Measurements from ENCODE around the gene PCSK5. TPM values are rescaled to one million over a fixed set of nuclear protein-coding genes. Genes with fewer than 3 reads are reported as not detected.
"Not testable (repeated sequence)": the region's sequence is repeated elsewhere in the genome, so short reads cannot be mapped to it uniquely, and the experiment has no call there.

The PCSK5 gene
- polyA plus RNA-seq, 3 donors: 14.4 to 17.8 (median 17.3) TPM

DNA sequence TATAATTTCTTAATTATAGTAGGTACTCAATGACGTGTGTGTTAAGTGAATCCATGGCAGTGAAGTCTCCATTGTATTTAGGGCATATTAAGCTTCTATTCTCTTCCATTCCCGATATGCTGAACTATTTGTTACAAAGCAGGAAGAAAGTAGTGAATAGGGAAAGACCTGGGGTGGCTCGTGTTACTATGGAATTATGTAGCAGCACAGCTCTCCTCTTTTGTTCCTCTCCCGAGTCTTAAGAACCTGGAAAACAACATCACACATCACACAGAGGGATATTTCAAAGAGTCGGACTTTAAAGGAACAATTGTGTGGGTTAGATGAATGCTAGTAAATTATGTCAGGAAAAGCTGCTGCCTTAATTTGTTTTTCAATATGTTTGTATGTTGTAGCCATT lies 131.8 kb downstream of the PCSK5 start:
- no peak for DNase-seq (ENCODE audit: extremely low read depth in 1 of 11, low read depth in 9 of 11, low spot score in 4 of 11)

GRCh38 chr9:76023715-76024195 lies 133.3 kb downstream of the PCSK5 start:
- DNase-seq (ENCODE audit: extremely low read depth in 1 of 11, low read depth in 9 of 11, low spot score in 4 of 11): no peak

GRCh38 chr9:76025286-76025685 lies 134.8 kb downstream of the PCSK5 start:
- no peak for DNase-seq (ENCODE audit: extremely low read depth in 1 of 11, low read depth in 9 of 11, low spot score in 4 of 11)

- no peak for DNase-seq (ENCODE audit: extremely low read depth in 1 of 11, low read depth in 9 of 11, low spot score in 4 of 11)
These were observed 136.3 kb downstream of the PCSK5 start for GRCh38 chr9:76026796-76027195.

GRCh38 chr9:76027416-76027815 lies 136.9 kb downstream of the PCSK5 start:
- no peak for DNase-seq (ENCODE audit: extremely low read depth in 1 of 11, low read depth in 9 of 11, low spot score in 4 of 11)

DNA sequence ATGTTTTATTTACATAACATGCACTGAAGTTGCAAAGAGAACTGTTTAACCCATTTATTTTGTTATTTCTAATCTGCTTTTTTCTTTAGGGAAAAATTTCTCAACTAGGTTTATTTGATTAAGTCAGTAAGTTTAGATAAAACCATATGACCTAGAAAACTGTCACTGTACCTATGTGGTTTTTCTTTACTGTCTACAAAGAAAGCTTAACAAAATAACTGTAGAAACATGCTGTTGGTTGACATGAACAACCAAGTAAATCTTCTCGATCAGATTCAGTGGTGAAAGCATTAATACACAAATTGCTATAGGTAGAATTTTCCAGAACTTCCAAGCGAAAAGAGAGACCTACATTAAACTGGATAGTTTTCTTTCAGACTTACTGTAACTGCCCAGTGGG lies 137.4 kb downstream of the PCSK5 start:
- no peak for DNase-seq (ENCODE audit: extremely low read depth in 1 of 11, low read depth in 9 of 11, low spot score in 4 of 11)

- DNase-seq (ENCODE audit: extremely low read depth in 1 of 11, low read depth in 9 of 11, low spot score in 4 of 11): no peak
These were observed 141.7 kb downstream of the PCSK5 start for GRCh38 chr9:76032038-76032796.

- DNase-seq (ENCODE audit: extremely low read depth in 1 of 11, low read depth in 9 of 11, low spot score in 4 of 11): no peak
These were observed 142.4 kb downstream of the PCSK5 start for GRCh38 chr9:76032797-76033373.

GRCh38 chr9:76034049-76034448 lies 143.6 kb downstream of the PCSK5 start:
- no peak for DNase-seq (ENCODE audit: extremely low read depth in 1 of 11, low read depth in 9 of 11, low spot score in 4 of 11)

DNA sequence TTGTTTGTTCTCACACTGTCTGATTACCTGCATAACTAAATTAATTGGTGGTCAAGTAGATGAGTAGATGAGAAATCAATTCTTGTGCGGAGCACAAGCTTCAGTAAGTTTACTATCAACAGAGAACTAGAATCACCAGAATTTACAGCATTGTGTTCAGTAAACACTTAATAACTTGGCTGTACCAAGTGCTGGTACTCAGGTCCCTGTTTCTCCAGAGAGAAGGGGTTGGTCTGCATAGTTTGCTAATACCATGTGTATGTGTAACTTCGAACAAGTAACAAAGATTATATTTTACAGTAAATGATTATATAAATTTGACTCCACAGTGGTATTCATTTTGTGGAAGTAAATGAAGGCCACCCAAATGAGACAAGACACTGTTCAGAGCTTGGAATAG lies 146.3 kb downstream of the PCSK5 start:
- DNase-seq (ENCODE audit: extremely low read depth in 1 of 11, low read depth in 9 of 11, low spot score in 4 of 11): no peak

DNA sequence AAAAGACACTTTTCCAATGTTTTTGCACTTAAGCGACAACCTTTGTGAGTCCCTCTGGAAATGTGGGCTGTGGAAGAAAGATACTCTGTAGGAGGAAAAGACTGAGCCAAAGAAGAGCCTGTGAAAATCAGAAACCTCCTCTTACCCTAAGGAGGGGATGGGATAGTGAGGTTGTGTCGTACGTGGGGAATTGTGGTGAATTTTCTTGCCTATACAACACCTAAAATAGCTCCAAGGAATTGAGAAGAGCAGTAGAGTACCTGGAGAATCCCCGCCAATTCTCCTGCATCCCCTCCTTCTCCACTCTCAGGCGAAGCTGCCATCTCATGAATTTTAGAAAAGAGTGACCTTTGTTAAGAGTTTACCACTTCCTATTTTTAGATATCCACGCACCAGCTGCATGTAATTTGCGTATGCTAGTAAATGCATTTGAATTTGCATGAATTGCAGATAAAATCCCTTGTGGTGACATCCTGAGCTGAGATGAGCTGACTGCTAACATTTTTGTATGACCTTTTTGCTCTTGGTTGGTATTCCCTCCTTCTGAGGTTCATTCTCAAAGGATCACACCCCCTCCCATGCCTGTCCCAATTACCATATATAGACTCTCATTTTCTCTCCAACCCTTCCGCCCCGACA lies 147.2 kb downstream of the PCSK5 start:
- no peak for DNase-seq (ENCODE audit: extremely low read depth in 1 of 11, low read depth in 9 of 11, low spot score in 4 of 11)

DNA sequence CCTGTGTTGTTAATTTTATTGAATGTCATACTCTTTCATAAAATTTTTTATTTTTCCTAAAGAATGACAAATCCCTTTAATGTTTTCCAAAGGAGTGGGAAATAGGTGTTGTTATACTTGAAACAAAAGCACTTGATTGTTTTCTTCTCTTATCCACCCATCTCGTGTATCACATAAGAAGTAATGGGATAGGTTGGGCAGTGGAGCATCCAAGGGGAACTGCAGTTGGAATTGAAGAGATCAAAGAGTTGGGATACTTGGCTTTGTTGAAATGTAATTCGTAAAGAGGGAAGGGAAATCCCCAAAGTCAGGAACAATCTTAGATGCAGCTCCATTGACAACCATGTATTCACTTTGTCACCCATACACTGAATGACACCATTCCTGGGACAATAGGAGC lies 148.0 kb downstream of the PCSK5 start:
- DNase-seq (ENCODE audit: extremely low read depth in 1 of 11, low read depth in 9 of 11, low spot score in 4 of 11): peak in 6 of 11 donors; percentile 3 to 38 (median 16)

DNA sequence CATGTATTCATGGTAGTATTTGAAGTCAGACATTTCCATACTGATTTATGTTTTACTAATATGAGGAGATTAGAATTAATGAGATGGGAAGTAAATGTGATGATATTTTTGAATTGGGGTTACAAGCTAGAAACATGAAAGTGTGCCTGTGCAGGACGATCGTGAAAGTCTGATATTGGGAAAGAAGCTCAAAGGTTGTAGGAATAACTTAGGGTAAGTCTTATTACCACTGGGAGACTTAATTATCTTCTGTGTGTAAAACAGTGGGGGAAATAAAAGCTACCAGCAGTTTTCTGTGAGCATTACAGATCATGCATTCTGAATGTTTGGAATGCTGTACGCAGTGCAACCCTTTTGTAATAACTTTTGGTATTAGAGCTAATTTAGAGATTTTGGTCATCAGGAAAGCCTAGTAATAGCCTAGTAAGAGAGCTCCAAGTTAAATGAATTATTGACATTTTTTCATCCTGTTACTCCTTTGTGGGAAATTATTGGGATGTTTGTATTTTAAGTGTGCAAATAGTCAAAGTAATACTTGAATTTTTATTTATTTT lies 153.9 kb downstream of the PCSK5 start:
- peak in 1 of 11 donors; percentile 4 for DNase-seq (ENCODE audit: extremely low read depth in 1 of 11, low read depth in 9 of 11, low spot score in 4 of 11)

DNA sequence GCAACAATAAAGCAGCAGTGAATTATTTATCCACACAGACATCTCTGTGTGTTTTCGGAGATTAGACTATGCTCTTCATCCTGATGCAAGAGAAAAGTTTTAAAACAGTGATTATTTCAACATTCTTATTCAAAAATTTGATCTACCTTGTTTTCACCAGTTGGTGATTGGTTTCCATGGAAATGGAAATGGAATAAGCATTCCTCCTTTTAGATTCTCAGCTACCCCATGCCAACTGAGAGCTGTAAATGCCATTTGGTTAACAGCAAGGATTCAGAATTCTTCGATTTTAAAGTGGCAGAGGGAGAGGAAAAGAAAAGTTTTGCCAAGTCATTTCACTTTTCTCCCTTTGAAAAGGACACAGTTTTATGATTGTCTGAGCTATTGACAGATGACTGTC lies 154.7 kb downstream of the PCSK5 start:
- no peak for DNase-seq (ENCODE audit: extremely low read depth in 1 of 11, low read depth in 9 of 11, low spot score in 4 of 11)

DNA sequence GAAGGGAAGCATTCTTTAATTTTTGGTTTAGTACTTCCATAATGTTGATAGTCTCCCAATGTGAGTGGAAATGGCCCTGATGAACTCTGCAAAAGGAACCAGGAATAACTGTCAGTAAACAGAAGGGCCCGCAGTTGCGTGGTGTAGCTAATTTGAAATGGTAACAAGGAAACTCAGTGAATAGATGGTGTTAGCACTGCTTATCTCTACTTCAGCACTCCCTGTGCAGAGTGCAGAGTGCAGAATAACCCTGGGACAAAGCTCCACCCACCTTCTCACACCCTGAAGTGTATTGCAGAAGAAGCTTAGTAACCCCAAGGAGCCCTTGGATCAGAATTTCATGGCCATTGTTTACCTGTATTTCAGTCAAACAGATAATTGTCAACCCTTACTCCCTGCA lies 158.9 kb downstream of the PCSK5 start:
- no peak for DNase-seq (ENCODE audit: extremely low read depth in 1 of 11, low read depth in 9 of 11, low spot score in 4 of 11)

- DNase-seq (ENCODE audit: extremely low read depth in 1 of 11, low read depth in 9 of 11, low spot score in 4 of 11): no peak
These were observed 177.2 kb downstream of the PCSK5 start for GRCh38 chr9:76067696-76068095.

- no peak for DNase-seq (ENCODE audit: extremely low read depth in 1 of 11, low read depth in 9 of 11, low spot score in 4 of 11)
These were observed 187.1 kb downstream of the PCSK5 start for GRCh38 chr9:76077537-76077936.

- not testable (repeated sequence) for DNase-seq (ENCODE audit: extremely low read depth in 1 of 11, low read depth in 9 of 11, low spot score in 4 of 11)
These were observed 190.8 kb downstream of the PCSK5 start for GRCh38 chr9:76081281-76081680.

GRCh38 chr9:76082057-76082456 lies 191.6 kb downstream of the PCSK5 start:
- no peak for DNase-seq (ENCODE audit: extremely low read depth in 1 of 11, low read depth in 9 of 11, low spot score in 4 of 11)

DNA sequence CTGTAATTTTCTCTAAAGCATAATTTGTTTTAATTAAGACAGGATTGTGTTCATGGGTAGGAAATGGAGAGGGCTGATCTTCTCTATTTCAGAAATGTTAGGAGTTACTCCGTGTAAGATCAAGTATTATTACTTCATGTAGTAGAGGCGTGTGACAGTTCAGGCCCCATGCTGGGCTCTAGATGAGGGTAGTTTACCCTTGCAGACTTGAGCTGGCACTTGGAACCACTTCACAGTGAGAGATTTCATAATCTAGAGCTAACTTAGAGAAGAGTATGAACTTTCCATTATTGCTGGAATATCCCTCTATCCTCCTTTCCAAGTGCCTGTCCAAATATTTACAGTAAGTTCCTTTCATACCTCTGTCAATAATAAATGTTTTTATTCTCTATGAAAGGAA lies 195.1 kb downstream of the PCSK5 start:
- no peak for DNase-seq (ENCODE audit: extremely low read depth in 1 of 11, low read depth in 9 of 11, low spot score in 4 of 11)
